ENCODE measurements around the gene FAM181A. TPM values are rescaled to one million over a fixed set of nuclear protein-coding genes. Genes with fewer than 3 reads are reported as not detected.
A peak's percentile ranks its signal among the peaks of the same experiment; 100 is the strongest.

The FAM181A gene
- total RNA-seq, 4 donors from 2014 or later: not detected

DNA sequence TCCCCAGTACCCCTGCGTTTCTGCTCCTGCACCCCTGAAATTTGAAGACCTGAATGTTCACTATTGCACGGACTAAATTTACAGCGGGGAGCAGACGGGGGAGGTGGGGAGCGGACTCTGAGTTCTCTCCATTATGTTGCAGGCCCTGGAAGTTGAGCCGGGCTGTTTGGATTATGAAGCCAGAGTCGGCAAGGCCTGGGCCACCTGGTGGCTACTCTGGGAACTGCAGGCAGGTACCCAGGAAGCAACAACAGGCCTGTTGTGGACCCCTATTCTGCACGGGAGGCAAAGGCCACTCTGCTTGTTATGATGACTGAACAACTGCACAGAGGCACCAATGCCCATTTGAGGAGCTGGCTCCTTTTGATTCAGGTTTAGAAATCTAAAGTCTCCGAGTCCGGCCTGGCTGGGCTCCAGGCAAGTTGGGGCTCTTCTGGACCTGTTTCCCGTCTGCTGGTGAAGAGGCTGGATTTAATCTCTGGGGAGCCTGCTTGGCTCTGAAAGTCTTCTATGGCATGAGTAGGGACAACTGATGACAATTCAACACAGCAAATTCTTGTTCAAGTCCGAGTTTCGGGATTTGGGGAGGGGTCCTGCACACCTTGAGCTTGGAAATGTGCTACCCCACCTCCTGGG lies 34.1 kb upstream of the FAM181A start:
- no peaks in the 10 kb centered on the region for H3K36me3 ChIP-seq
- TF ChIP-seq POLR2AphosphoS5 (IDR thresholded peaks at IDR 0.05): no peak
- TF ChIP-seq, protein P1, sequence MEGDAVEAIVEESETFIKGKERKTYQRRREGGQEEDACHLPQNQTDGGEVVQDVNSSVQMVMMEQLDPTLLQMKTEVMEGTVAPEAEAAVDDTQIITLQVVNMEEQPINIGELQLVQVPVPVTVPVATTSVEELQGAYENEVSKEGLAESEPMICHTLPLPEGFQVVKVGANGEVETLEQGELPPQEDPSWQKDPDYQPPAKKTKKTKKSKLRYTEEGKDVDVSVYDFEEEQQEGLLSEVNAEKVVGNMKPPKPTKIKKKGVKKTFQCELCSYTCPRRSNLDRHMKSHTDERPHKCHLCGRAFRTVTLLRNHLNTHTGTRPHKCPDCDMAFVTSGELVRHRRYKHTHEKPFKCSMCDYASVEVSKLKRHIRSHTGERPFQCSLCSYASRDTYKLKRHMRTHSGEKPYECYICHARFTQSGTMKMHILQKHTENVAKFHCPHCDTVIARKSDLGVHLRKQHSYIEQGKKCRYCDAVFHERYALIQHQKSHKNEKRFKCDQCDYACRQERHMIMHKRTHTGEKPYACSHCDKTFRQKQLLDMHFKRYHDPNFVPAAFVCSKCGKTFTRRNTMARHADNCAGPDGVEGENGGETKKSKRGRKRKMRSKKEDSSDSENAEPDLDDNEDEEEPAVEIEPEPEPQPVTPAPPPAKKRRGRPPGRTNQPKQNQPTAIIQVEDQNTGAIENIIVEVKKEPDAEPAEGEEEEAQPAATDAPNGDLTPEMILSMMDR (IDR thresholded peaks at IDR 0.05): peak; percentile 89 to 99 (median 99)
- TF ChIP-seq EP300 (IDR thresholded peaks at IDR 0.05; ENCODE audit: low read depth): no peak
- no peak for TF ChIP-seq POLR2A (IDR thresholded peaks at IDR 0.05)
- peak overlapping the region in 2 of 4 donors; percentile 20 to 33 for H3K27ac ChIP-seq
- no peaks in the 10 kb centered on the region for H3K27me3 ChIP-seq
- no peak overlapping the region for H3K4me3 ChIP-seq
- in situ Hi-C loops (cut with MboI; ENCODE audit: low pct_ligation_motif_present in 1 of 4, low pct_unique_long_range_greater_than_20kb in 1 of 4, low sequenced_read_pairs in 3 of 4): loop anchor here in 1 of 4 donors (25.0 kb wide), 1 partner anchor 231 kb away; no protein-coding TSS in a partner anchor
- DNase-seq: peak; percentile 68
- peaks cover 0 to 5% (median 2%) of the 10 kb centered on the region in 4 donors for H3K4me1 ChIP-seq
- intact Hi-C loops (cut with DNase I; ENCODE audit: low total_unique reads): loop anchor here (5.0 kb wide), 1 partner anchor 236 kb away; no protein-coding TSS in a partner anchor
- WGBS, 2 donors (ENCODE audit: low coverage in 1 of 2): 32 to 60% methylated on average over 1 to 13 of the region's 13 CpGs
- H3K9me3 ChIP-seq: no peaks in the 10 kb centered on the region

DNA sequence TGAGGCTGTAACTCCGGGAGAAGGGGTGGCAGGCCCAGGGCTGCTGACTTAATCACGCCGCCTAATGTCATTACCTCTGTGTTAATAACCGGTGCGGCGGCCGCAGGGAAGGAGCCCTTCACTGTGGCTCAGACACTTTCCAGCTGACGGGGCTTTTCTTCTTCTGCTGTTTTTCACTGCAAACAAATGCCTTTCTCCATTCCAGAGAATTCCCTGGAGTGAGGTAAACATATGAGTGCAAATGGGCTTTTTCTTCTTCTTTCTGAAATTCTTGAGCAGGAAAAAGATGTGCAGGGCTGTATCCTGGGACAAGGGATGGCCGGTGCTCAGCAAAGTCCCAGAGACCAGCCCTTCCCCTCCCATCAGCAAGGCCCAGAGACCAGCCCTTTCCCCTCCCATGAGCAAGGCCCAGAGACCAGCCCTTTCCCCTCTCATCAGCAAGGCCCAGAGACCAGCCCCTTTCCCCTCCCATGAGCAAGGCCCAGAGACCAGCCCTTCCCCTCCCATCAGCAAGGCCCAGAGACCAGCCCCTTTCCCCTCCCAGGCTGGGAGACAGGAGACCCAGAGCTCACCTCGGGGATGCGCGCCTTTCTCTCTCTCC lies 33.4 kb upstream of the FAM181A start:
- Histone ChIP-seq H3K27me3 (no peaks in the 10 kb centered on the region), H3K4me1 (peaks cover 0 to 5% (median 2%) of the 10 kb centered on the region in 4 donors), H3K36me3 (no peaks in the 10 kb centered on the region), H3K4me3 (no peak overlapping the region), H3K27ac (peak overlapping the region in 2 of 4 donors; percentile 20 to 33), H3K9me3 (no peaks in the 10 kb centered on the region)
- in situ Hi-C loops (cut with MboI; ENCODE audit: low pct_ligation_motif_present in 1 of 4, low pct_unique_long_range_greater_than_20kb in 1 of 4, low sequenced_read_pairs in 3 of 4) (loop anchor here in 1 of 4 donors (25.0 kb wide), 1 partner anchor 231 kb away; no protein-coding TSS in a partner anchor), intact Hi-C loops (cut with DNase I; ENCODE audit: low total_unique reads) (loop anchor here (5.0 kb wide), 1 partner anchor 236 kb away; no protein-coding TSS in a partner anchor)
- no peak for TF ChIP-seq POLR2AphosphoS5 (IDR thresholded peaks at IDR 0.05)
- TF ChIP-seq, protein P1 (IDR thresholded peaks at IDR 0.05): no peak
- no peak for TF ChIP-seq POLR2A (IDR thresholded peaks at IDR 0.05)
- TF ChIP-seq EP300 (IDR thresholded peaks at IDR 0.05; ENCODE audit: low read depth): no peak
- no peak for DNase-seq
- WGBS, 2 donors (ENCODE audit: low coverage in 1 of 2): 61 to 67% methylated on average over 12 of the region's 12 CpGs

DNA sequence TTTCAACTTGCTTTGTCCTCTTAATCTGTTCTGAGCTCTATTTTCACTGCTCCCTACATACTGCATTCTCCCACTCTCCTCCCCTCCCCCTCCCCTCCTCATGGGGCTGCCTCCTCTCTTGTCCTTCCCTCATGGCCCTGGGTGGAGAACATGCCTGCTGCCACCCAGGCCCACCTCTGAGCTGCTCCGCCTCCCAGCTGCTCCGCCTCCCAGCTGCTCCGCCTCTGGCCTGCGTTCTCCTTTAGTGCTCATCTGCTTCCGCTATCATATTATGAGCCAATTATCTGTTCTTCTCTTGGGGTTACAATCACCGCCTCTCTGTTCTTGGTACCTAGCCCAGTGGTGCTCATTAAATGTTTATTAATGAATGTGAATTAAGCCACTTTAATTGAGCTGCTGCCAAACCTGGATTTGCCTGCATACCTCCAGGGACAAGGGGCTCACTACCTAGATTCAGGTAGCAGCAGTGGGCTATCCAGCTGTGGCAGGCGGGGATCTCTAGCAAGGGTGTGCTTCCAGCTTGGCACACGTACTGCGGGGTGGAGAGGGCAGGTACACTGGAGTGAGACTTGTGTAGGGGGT lies 32.0 kb upstream of the FAM181A start:
- WGBS, 2 donors (ENCODE audit: low coverage in 1 of 2): 89 to 90% methylated on average over 4 to 9 of the region's 9 CpGs
- Histone ChIP-seq H3K27me3 (no peaks in the 10 kb centered on the region), H3K4me1 (peaks cover 0 to 5% (median 2%) of the 10 kb centered on the region in 4 donors), H3K36me3 (no peaks in the 10 kb centered on the region), H3K4me3 (no peak overlapping the region), H3K9me3 (no peaks in the 10 kb centered on the region), H3K27ac (no peak overlapping the region)
- no peak for DNase-seq
- in situ Hi-C loops (cut with MboI; ENCODE audit: low pct_ligation_motif_present in 1 of 4, low pct_unique_long_range_greater_than_20kb in 1 of 4, low sequenced_read_pairs in 3 of 4): loop anchor here in 1 of 4 donors (25.0 kb wide), 1 partner anchor 233 kb away; no protein-coding TSS in a partner anchor
- no peak for TF ChIP-seq POLR2AphosphoS5 (IDR thresholded peaks at IDR 0.05)
- no peak for TF ChIP-seq POLR2A (IDR thresholded peaks at IDR 0.05)
- TF ChIP-seq, protein P1 (IDR thresholded peaks at IDR 0.05): no peak
- no peak for TF ChIP-seq EP300 (IDR thresholded peaks at IDR 0.05; ENCODE audit: low read depth)
- intact Hi-C loops (cut with DNase I; ENCODE audit: low total_unique reads): no loop called here

DNA sequence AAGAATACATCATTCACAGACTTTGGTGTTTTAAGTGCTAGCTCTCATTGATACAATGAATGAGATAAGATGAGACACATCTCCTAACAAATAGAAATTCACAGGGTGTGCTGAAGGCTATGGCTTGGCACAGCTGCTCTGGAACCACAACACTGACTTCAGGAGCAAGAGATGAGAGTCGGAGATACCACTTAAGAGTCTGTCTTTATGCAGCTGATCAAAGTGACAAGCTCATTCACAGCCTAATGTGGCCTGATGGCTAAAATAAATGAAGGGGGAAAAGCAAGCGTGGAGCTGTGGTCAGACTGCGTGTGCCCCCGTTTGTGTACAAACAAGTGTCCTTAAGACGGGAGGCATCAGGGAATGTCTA lies 29.7 kb upstream of the FAM181A start:
- Histone ChIP-seq H3K4me1 (peaks cover 0 to 5% (median 2%) of the 10 kb centered on the region in 4 donors), H3K9me3 (no peaks in the 10 kb centered on the region), H3K27me3 (no peaks in the 10 kb centered on the region), H3K36me3 (no peaks in the 10 kb centered on the region), H3K4me3 (no peak overlapping the region), H3K27ac (no peak overlapping the region)
- intact Hi-C loops (cut with DNase I; ENCODE audit: low total_unique reads) (no loop called here), in situ Hi-C loops (cut with MboI; ENCODE audit: low pct_ligation_motif_present in 1 of 4, low pct_unique_long_range_greater_than_20kb in 1 of 4, low sequenced_read_pairs in 3 of 4) (loop anchor here in 1 of 4 donors (25.0 kb wide), 1 partner anchor 235 kb away; no protein-coding TSS in a partner anchor)
- WGBS, 2 donors (ENCODE audit: low coverage in 1 of 2): 84 to 87% methylated on average over 4 to 5 of the region's 5 CpGs
- TF ChIP-seq, protein P1 (IDR thresholded peaks at IDR 0.05): no peak
- no peak for TF ChIP-seq EP300 (IDR thresholded peaks at IDR 0.05; ENCODE audit: low read depth)
- TF ChIP-seq POLR2AphosphoS5 (IDR thresholded peaks at IDR 0.05): no peak
- TF ChIP-seq POLR2A (IDR thresholded peaks at IDR 0.05): no peak
- DNase-seq: no peak
